Esophagus muscularis mucosa (tissue), 4 donors: ENCODE data around the gene MAGI2. TPM values are rescaled to one million over a fixed set of nuclear protein-coding genes. Genes with fewer than 3 reads are reported as not detected.

Source experiments
- DNase-seq: peaks from one replicate; pipeline ENCODE4 v3.0.0-alpha.2; 2017; ENCODE audit errors: extremely low spot score
- H3K27ac ChIP-seq, 4 donors: fragments of 200-600 bp; sonication (generic); replicated peaks in 1 of 4; 1 replicate in 3 of 4; 2 replicates in 1 of 4; pipeline ENCODE4 v1.5.1; 2016 to 2019; ENCODE audit warnings: mild to moderate bottlenecking in 1 of 4
- H3K27me3 ChIP-seq, 4 donors: fragments of 200-600 bp; sonication (generic); one replicate each; pipeline versions ENCODE4 v1.5.1 to v1.6.0; 2016 to 2019
- H3K36me3 ChIP-seq, 4 donors: fragments of 200-600 bp; sonication (generic); one replicate each; pipeline ENCODE4 v1.5.1; 2016 to 2019
- H3K4me1 ChIP-seq, 4 donors: fragments of 200-600 bp; sonication (generic); one replicate each; pipeline ENCODE4 v1.5.1; 2016 to 2019
- H3K4me3 ChIP-seq, 4 donors: fragments of 200-600 bp; sonication (generic); 1 replicate in 2 of 4; 2 replicates in 2 of 4; pipeline ENCODE4 v1.5.1; 2016 to 2019; ENCODE audit warnings: mild to moderate bottlenecking in 4 of 4, moderate library complexity in 1 of 4
- H3K9me3 ChIP-seq, 4 donors: fragments of 200-600 bp; sonication (generic); 1 replicate in 3 of 4; 2 replicates in 1 of 4; pipeline ENCODE4 v1.5.1; 2016 to 2019
- CTCF ChIP-seq, 3 experiments: fragments of 200-600 bp in 2 of 3; fragments of 450-650 bp in 1 of 3; sonication (generic) in 2 of 3; IDR thresholded peaks; one replicate each; pipeline ENCODE4 v1.5.1; 2017 to 2019; ENCODE audit warnings: antibody characterized with exemption in 3 of 3, mild to moderate bottlenecking in 2 of 3, moderate library complexity in 1 of 3
- EP300 ChIP-seq: sonication (generic); formaldehyde crosslinking; IDR thresholded peaks from one replicate; pipeline ENCODE4 v1.6.1; 2017; ENCODE audit warnings: antibody characterized with exemption
- POLR2A ChIP-seq: fragments of 450-650 bp; IDR thresholded peaks from one replicate; pipeline ENCODE4 v1.6.1; 2017; ENCODE audit warnings: antibody characterized with exemption, moderate library complexity, mild to moderate bottlenecking, low read depth
- POLR2AphosphoS5 ChIP-seq, 2 donors: sonication (generic); formaldehyde crosslinking; IDR thresholded peaks; one replicate each; pipeline ENCODE4 v1.6.1; 2017; ENCODE audit warnings: antibody characterized with exemption in 2 of 2
- WGBS: methylation state at CpG from one replicate; pipeline ENCODE4 v1.1.5; 2018; 5-methylcytosine and 5-hydroxymethylcytosine counted together
- intact Hi-C: fragments of 100-400 bp; cut with DNase I; formaldehyde crosslinking; loops from one replicate; pipeline ENCODE4 v1.15.1; 2023
- total RNA-seq, 4 donors: library from RNA; depleted of rRNA; stranded (reverse); fragments of >200 nt; gene quantifications; one replicate each; pipeline versions ENCODE4 v1.1.0 to v1.2.1, GENCODE V29; 2016

Gene MAGI2
- total RNA-seq, 4 donors from 2014 or later: 14.4 to 22.3 (median 21.2) TPM

GRCh38 chr7:78571292-78571691 lies 882.2 kb downstream of the MAGI2 start:
- Histone ChIP-seq H3K36me3 (no peaks in the 10 kb centered on the region), H3K9me3 (no peaks in the 10 kb centered on the region), H3K27ac (no peak overlapping the region), H3K4me3 (no peak overlapping the region), H3K4me1 (no peaks in the 10 kb centered on the region), H3K27me3 (no peaks in the 10 kb centered on the region)
- intact Hi-C loops: no loop called here
- DNase-seq: no peak
- WGBS: 32% methylated on average over 1 of the region's 1 CpG
- no peak for TF ChIP-seq EP300
- no peak for TF ChIP-seq POLR2A
- no peak for TF ChIP-seq POLR2AphosphoS5 (IDR thresholded peaks at IDR 0.05)
- no peak for TF ChIP-seq CTCF (IDR thresholded peaks at IDR 0.05)

GRCh38 chr7:78568690-78569089 lies 884.8 kb downstream of the MAGI2 start:
- Histone ChIP-seq H3K4me3 (no peak overlapping the region), H3K36me3 (no peaks in the 10 kb centered on the region), H3K4me1 (no peaks in the 10 kb centered on the region), H3K27me3 (no peaks in the 10 kb centered on the region), H3K9me3 (no peaks in the 10 kb centered on the region), H3K27ac (no peak overlapping the region)
- WGBS: 95% methylated on average over 4 of the region's 4 CpGs
- intact Hi-C loops: no loop called here
- TF ChIP-seq POLR2AphosphoS5 (IDR thresholded peaks at IDR 0.05) (no peak), POLR2A (no peak), CTCF (IDR thresholded peaks at IDR 0.05) (no peak), EP300 (no peak)
- no peak for DNase-seq

- Histone ChIP-seq H3K4me1 (no peaks in the 10 kb centered on the region), H3K27ac (no peak overlapping the region), H3K4me3 (no peak overlapping the region), H3K36me3 (no peaks in the 10 kb centered on the region), H3K27me3 (no peaks in the 10 kb centered on the region), H3K9me3 (no peaks in the 10 kb centered on the region)
- intact Hi-C loops: no loop called here
- 59% methylated on average over 2 of the region's 2 CpGs for WGBS
- no peak for DNase-seq
- no peak for TF ChIP-seq POLR2AphosphoS5 (IDR thresholded peaks at IDR 0.05)
- TF ChIP-seq EP300: no peak
- TF ChIP-seq CTCF (IDR thresholded peaks at IDR 0.05): no peak
- TF ChIP-seq POLR2A: no peak
Observed at GRCh38 chr7:78567836-78568235, 885.6 kb downstream of the MAGI2 start.

- Histone ChIP-seq H3K4me3 (no peak overlapping the region), H3K4me1 (no peaks in the 10 kb centered on the region), H3K27ac (no peak overlapping the region), H3K27me3 (no peaks in the 10 kb centered on the region), H3K36me3 (no peaks in the 10 kb centered on the region), H3K9me3 (no peaks in the 10 kb centered on the region)
- 85% methylated on average over 5 of the region's 5 CpGs for WGBS
- intact Hi-C loops: no loop called here
- DNase-seq: no peak
- TF ChIP-seq CTCF (IDR thresholded peaks at IDR 0.05): no peak
- TF ChIP-seq POLR2A: no peak
- no peak for TF ChIP-seq POLR2AphosphoS5 (IDR thresholded peaks at IDR 0.05)
- no peak for TF ChIP-seq EP300
Observed at GRCh38 chr7:78565784-78566183, 887.7 kb downstream of the MAGI2 start.

- no peak overlapping the region for H3K27ac ChIP-seq
- H3K4me1 ChIP-seq: no peaks in the 10 kb centered on the region
- no peaks in the 10 kb centered on the region for H3K9me3 ChIP-seq
- H3K27me3 ChIP-seq: no peaks in the 10 kb centered on the region
- intact Hi-C loops: no loop called here
- no peak for DNase-seq
- no peaks in the 10 kb centered on the region for H3K36me3 ChIP-seq
- no peak for TF ChIP-seq POLR2A
- WGBS: 89% methylated on average over 5 of the region's 5 CpGs
- no peak overlapping the region for H3K4me3 ChIP-seq
Observed at GRCh38 chr7:78563191-78563590, 890.3 kb downstream of the MAGI2 start.
